ENCODE results near the gene NPW.

GRCh38 chr16:1998852-1999801 is 20.5 kb upstream of the NPW start:
- no peak for TF ChIP-seq CTCF (IDR thresholded peaks at IDR 0.05; ENCODE audit: low read depth, low read length, poor library complexity, severe bottlenecking)
- no peak for TF ChIP-seq EZH2phosphoT487 (IDR thresholded peaks at IDR 0.05; ENCODE audit: borderline replicate concordance, low read length)

All from DOHH2 (cell line).